Mucosa of descending colon (tissue), 3 donors: ENCODE measurements around the gene SLC7A14. TPM values are rescaled to one million over a fixed set of nuclear protein-coding genes. Genes with fewer than 3 reads are reported as not detected.

Experiments used
- ATAC-seq: fragments of 200-7000 bp; cut with Tn5 transposase; one replicate; pipeline ENCODE4 v1.9.1; 2020; ENCODE audit warnings: mild to moderate bottlenecking, moderate library complexity
- DNase-seq, 3 donors: peaks; one replicate each; pipeline ENCODE4 v3.0.0-alpha.2; 2020
- H3K36me3 ChIP-seq: fragments of 200-600 bp; one replicate; pipeline ENCODE4 v1.8.0; 2021; ENCODE audit warnings: low read depth, mild to moderate bottlenecking
- H3K4me1 ChIP-seq: fragments of 200-600 bp; one replicate; pipeline ENCODE4 v1.8.0; 2021; ENCODE audit warnings: low read depth, mild to moderate bottlenecking
- H3K4me3 ChIP-seq: fragments of 200-600 bp; one replicate; pipeline ENCODE4 v1.8.0; 2021; ENCODE audit warnings: mild to moderate bottlenecking
- H3K9me3 ChIP-seq: fragments of 200-600 bp; one replicate; pipeline ENCODE4 v1.8.0; 2021; ENCODE audit warnings: mild to moderate bottlenecking
- CTCF ChIP-seq: fragments of 200-600 bp; IDR thresholded peaks from one replicate; pipeline ENCODE4 v1.8.0; 2022; ENCODE audit warnings: antibody characterized with exemption, mild to moderate bottlenecking
- intact Hi-C, 2 donors: fragments of 100-400 bp; cut with DNase I in 1 of 2; cut with micrococcal nuclease in 1 of 2; formaldehyde crosslinking; loops; one replicate each; pipeline versions ENCODE4 v1.11.0 to v1.11.1; 2022; cut with DNase I, micrococcal nuclease
- total RNA-seq, 3 donors: library from RNA; stranded (reverse); fragmentation: NEBNext Ultra II Directional in 2 of 3; extraction: Animal tissue kit (Norgen Biotek cat#: 25700) in 2 of 3; gene quantifications; one replicate each; pipeline versions ENCODE4 v1.2.1 to v1.2.4, GENCODE V29; 2021 to 2023
- donor health status: DM: no; HTN: no; CAD: no; lungs with moderate emphysema.
- donor health status: DM: no; HTN: no; CAD: no.
- donor health status: DM: no; HTN: yes; CAD: no.

The SLC7A14 gene
- total RNA-seq, 3 donors from 2014 or later: 0.26 to 2.9 (median 0.29) TPM

- no peaks in the 10 kb centered on the region for H3K4me1 ChIP-seq
- intact Hi-C loops: no loop called here
- DNase-seq: no peak
Observed at GRCh38 chr3:170555329-170555728, 30.5 kb downstream of the SLC7A14 start.

GRCh38 chr3:170553788-170554757 lies 31.8 kb downstream of the SLC7A14 start:
- ATAC-seq (no peak), DNase-seq (no peak)
- Histone ChIP-seq H3K4me3 (no peak overlapping the region), H3K36me3 (no peaks in the 10 kb centered on the region), H3K4me1 (no peaks in the 10 kb centered on the region), H3K9me3 (no peaks in the 10 kb centered on the region)
- intact Hi-C loops: no loop called here
- TF ChIP-seq CTCF: no peak

More at GRCh38 chr3:170555329-170555728, 30.5 kb downstream of the SLC7A14 start:
- ATAC-seq: no peak
- TF ChIP-seq CTCF: no peak
- no peak overlapping the region for H3K4me3 ChIP-seq
- no peaks in the 10 kb centered on the region for H3K36me3 ChIP-seq
- H3K9me3 ChIP-seq: no peaks in the 10 kb centered on the region

GRCh38 chr3:170551252-170551651 lies 34.6 kb downstream of the SLC7A14 start:
- DNase-seq (no peak), ATAC-seq (no peak)
- Histone ChIP-seq H3K36me3 (no peaks in the 10 kb centered on the region), H3K4me3 (no peak overlapping the region), H3K4me1 (no peaks in the 10 kb centered on the region), H3K9me3 (no peaks in the 10 kb centered on the region)
- TF ChIP-seq CTCF: no peak
- intact Hi-C loops: no loop called here

- H3K4me1 ChIP-seq: no peaks in the 10 kb centered on the region
- intact Hi-C loops: no loop called here
Observed at GRCh38 chr3:170542704-170543103, 43.2 kb downstream of the SLC7A14 start.

GRCh38 chr3:170539897-170540296 lies 46.0 kb downstream of the SLC7A14 start:
- Histone ChIP-seq H3K4me3 (no peak overlapping the region), H3K9me3 (no peaks in the 10 kb centered on the region), H3K4me1 (no peaks in the 10 kb centered on the region), H3K36me3 (no peaks in the 10 kb centered on the region)
- ATAC-seq (no peak), DNase-seq (no peak)
- TF ChIP-seq CTCF: no peak
- intact Hi-C loops: no loop called here

More at GRCh38 chr3:170542704-170543103, 43.2 kb downstream of the SLC7A14 start:
- DNase-seq (no peak), ATAC-seq (no peak)
- Histone ChIP-seq H3K36me3 (no peaks in the 10 kb centered on the region), H3K4me3 (no peak overlapping the region), H3K9me3 (no peaks in the 10 kb centered on the region)
- no peak for TF ChIP-seq CTCF
